GM19035 (cell line): ENCODE results near the gene CFAP54.

Experiments
- ATAC-seq: cut with Tn5 transposase; IDR thresholded peaks from one replicate; pipeline ENCODE4 v1.9.1; 2021; ENCODE audit not compliant: unreplicated experiment

CFAP54 gene

DNA sequence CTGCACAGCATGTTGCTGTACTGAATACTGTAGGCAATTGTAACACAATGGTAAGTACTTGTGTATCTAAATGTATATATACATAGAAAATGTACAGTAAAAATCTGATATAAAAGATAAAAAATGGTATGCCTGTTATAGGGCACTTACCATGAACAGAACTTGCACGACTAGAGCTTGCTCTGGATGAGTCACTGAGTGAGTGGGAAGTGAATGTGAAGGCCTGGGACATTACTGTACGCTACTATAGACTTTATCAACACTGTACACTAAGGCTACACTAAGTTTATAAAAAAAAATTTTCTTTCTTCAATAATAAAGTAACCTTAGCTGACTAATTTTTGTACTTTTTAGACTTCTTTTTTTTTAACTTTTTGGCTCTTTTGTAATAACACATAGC lies 393.5 kb downstream of the CFAP54 start:
- ATAC-seq = no peak

- no peak for ATAC-seq
These were observed 394.2 kb downstream of the CFAP54 start for GRCh38 chr12:96883571-96883970.

DNA sequence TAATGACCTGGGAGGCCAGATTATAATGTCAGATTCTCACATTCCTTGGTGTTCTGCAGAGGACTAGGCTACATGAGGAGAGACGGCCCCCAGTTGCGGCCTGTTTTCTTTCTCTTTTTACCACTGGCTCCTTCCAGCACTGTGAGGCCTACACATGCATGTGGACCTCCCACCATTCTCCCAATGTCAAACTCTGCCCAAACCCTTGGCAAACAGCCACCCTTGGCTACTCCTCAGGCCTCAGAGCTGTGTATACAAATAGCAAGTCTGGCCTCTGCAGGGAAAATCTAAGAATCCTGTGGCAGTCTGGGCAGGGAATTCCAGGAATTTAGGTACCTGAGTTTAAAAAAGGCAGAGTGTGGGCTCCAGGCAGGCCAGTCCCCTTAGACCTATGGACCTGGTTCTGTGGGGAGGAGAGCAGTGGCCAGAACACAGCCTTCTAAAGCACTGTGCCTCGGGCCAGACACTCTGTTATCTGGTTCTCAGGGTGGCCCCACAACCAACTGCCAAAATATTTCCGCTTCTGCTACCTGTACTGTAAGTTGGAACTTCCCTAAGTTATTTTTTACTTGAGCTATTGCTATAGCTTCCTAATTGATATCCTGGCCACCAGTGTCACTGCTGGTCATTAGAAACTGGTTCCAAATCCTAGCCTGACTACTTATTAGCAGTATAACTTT lies 397.8 kb downstream of the CFAP54 start:
- no peak for ATAC-seq

DNA sequence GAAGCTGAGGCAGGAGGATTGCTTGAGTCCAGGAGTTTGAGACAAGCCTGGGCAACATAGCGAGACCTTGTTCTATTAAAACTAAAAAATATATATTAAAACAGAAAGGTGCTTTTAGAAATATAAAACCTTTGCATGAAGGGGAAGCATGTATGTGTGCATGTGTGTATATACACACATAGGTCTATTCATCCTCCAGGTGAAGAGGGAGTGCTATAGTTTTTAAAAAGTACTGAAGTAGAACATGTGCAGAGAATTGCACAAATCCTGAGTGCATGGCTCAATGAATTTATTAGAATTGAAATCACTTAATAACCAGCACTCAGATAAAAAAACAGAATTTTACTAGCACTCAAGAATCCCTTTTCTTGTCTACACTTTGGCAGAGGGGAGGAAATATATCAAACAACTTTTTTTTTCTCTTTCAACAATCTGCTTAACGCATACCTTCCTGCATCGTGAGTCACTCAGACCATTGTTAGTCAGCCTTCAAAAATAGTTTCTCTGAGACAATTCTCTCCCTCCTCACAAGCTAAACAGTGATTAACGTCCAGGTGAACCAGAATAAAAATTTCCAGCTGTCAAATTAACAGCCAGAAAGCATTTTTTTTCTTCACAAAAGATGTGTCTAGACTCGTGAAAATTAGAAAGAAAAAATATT lies 400.0 kb downstream of the CFAP54 start:
- ATAC-seq = no peak

- ATAC-seq = no peak
These were observed 401.0 kb downstream of the CFAP54 start for GRCh38 chr12:96890331-96890730.

DNA sequence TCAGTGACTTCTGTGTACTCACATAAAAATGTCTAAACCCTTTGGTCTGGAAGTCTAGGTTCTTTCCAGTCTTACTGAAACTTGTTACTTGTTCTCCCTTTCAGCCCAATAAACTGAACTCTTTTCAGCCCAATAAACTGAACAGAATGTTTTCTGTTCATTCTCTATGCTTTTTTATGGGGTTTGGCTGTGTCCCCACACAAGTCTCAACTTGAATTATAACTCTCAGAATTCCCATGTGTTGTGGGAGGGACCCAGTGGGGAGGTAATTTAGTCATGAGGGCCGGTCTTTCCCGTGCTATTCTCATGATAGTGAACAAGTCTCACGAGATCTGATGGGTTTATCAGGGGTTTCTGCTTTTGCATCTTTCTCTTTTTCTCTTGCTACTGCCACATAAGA lies 402.7 kb downstream of the CFAP54 start:
- no peak for ATAC-seq

DNA sequence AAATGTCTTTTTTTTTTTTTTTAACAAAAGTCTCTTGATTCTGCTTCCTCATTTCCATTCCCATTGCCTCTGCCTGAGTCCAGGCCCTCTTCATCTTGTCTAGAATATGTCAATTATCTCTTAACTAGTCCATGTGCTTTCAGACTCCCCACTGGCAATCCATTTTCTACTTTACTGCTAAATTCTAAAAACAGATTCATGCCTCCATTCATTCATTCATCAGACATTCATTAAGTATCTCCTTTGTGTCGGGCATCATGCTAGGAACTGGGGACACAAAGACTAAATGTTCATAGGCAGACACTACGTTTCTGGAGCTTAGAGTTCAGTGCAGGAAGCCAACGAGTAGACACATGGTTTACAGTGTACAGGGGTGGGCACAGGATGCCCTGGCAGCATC lies 408.0 kb downstream of the CFAP54 start:
- ATAC-seq = no peak

DNA sequence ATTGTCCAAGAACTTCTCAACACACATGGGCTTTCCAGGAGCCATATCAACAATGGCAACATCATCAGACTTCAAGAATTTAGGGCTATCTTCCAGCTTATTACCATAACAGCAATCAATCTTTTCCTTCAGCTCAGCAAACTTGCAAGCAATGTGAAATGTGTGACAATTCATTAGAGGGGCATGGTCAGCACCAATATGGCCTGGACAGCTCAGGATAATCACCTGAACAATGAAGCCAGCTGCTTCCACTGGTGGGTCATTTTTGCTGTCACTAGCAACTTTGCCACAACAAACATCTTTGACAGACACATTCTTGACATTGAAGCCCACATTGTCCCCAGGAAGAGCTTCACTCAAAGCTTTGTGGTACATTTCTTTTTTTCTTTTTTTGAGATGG lies 411.8 kb downstream of the CFAP54 start:
- ATAC-seq = no peak

- no peak for ATAC-seq
These were observed 412.7 kb downstream of the CFAP54 start for GRCh38 chr12:96902076-96902475.

DNA sequence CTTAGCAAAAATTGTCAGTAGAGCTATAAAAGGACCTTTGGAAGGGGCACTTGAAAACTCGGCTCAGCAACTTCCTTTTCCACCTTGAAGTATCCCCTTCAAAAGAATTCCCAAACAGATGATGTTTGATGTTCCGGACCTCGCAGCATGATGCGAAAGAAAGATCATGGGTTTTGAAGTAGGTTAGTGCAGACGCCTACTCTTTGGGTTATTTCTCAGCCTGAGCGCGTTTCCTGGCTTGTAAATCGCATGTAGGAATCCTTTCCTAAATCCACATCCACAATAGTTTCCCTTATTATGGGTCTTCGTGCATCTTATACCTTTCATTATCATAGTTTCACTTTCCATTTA lies 417.1 kb downstream of the CFAP54 start:
- no peak for ATAC-seq

DNA sequence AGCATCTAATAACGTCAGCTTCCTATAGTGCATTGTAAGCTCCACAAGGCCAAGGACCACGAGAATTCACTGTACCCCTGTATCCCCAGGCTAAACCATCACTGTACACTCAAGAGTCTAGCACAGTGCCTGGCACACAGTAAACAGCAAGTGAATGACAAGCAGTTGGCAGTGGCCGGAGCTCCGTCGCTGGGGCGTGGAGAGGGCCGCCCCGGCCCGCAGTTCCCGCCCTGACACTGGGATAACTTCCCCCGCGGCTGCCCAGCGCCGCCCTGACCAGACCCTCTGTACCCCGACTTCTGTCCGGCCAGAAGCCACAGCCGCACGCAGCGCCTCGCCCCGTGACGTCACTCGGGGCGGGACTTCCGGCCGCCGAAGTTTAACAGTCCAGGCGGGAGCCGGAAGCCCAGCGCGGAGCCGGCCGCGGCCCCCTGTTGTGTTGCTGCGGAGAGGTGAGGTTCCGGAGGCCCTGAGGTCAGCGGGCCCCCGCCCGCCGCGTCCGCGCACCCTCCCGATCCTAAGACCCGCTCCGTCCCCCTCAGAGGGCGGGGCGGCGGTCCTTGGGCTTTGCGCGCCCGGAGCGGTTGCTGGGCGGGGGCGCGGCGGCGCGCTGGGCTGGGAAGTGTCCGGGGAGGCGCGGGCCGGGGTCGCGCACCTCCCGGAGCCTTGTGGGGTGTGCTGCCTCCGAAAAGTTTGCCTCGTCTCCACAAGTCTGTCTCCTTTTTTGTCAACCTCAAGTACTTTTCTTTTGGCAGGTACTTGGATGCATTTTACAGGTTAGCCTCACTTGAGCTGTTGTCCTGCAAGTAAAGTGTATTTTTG lies 417.7 kb downstream of the CFAP54 start, which contains the start of gene NEDD1:
TSS of gene NEDD1 (plus strand) at position 409 of the 822 bp plus-strand sequence. CDS start 2,503 bp downstream, outside the sequence.
- ATAC-seq = peak; percentile 91

- peak; percentile 33 for ATAC-seq
These were observed 418.5 kb downstream of the CFAP54 start for GRCh38 chr12:96907671-96908422.

- no peak for ATAC-seq
These were observed 419.0 kb downstream of the CFAP54 start for GRCh38 chr12:96908423-96908675.

GRCh38 chr12:96912261-96912660 lies 422.9 kb downstream of the CFAP54 start:
- ATAC-seq = no peak

DNA sequence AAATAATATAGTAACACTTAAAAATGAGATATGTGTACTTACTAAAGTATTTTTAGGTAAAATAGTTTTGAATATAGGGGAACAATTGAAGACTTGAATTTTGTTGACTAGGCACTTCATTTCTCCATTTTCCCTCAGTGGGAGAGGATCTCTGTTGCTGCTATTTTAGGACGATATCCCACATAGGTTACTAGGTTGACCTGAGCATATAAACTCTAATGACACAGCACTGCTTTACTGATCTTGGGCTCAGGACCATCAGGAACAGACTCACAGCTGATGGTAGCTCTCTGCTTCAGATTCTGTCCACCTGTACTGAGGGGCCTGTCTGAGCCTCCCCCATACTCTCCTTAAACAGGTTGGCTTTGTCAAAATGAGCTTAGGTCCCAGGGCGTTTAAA lies 423.6 kb downstream of the CFAP54 start:
- ATAC-seq = no peak

- no peak for ATAC-seq
These were observed 430.3 kb downstream of the CFAP54 start for GRCh38 chr12:96919510-96920210.
